CD14-positive monocyte (primary cell): ENCODE results near the gene SPATA25. TPM values are rescaled to one million over a fixed set of nuclear protein-coding genes. Genes with fewer than 3 reads are reported as not detected.

Source experiments
- DNase-seq, 3 donors: peaks; one replicate each; pipeline ENCODE4 v3.0.0-alpha.2; 2011 to 2022
- H2AFZ ChIP-seq: 2 replicates; pipeline ENCODE4 v1.6.0; 2012; ENCODE audit warnings: mild to moderate bottlenecking, low read depth, low read length, inconsistent platforms; ENCODE audit not compliant: insufficient read depth, poor library complexity, severe bottlenecking
- H3K27ac ChIP-seq, 2 donors: 1 replicate in 1 of 2; 2 replicates in 1 of 2; pipeline ENCODE4 v1.5.1; 2012 to 2013; ENCODE audit warnings: low read length in 2 of 2, control low read depth in 1 of 2, inconsistent platforms in 1 of 2, low read depth in 1 of 2, mild to moderate bottlenecking in 1 of 2
- H3K27me3 ChIP-seq, 2 donors: one replicate each; pipeline versions ENCODE4 v1.6.0 to v1.6.1; 2011 to 2013; ENCODE audit warnings: low read length in 2 of 2; ENCODE audit not compliant: control insufficient read depth in 2 of 2, insufficient read depth in 2 of 2
- H3K36me3 ChIP-seq, 2 donors: replicated peaks in 1 of 2; 1 replicate in 1 of 2; 2 replicates in 1 of 2; pipeline versions ENCODE4 v1.5.1 to v1.6.1; 2012 to 2013; ENCODE audit warnings: low read length in 2 of 2, control low read depth in 1 of 2, inconsistent platforms in 1 of 2, mild to moderate bottlenecking in 1 of 2; ENCODE audit not compliant: insufficient read depth in 2 of 2, control insufficient read depth in 1 of 2
- H3K4me1 ChIP-seq, 2 donors: 1 replicate in 1 of 2; 2 replicates in 1 of 2; pipeline versions ENCODE4 v1.5.1 to v1.6.1; 2012 to 2013; ENCODE audit warnings: low read length in 2 of 2, control low read depth in 1 of 2, inconsistent platforms in 1 of 2, mild to moderate bottlenecking in 1 of 2, moderate library complexity in 1 of 2; ENCODE audit not compliant: insufficient read depth in 2 of 2, control insufficient read depth in 1 of 2
- H3K4me2 ChIP-seq: replicated peaks from 2 replicates; pipeline ENCODE3; 2012; ENCODE audit warnings: low read length, moderate library complexity, mild to moderate bottlenecking; ENCODE audit not compliant: poor library complexity, severe bottlenecking; ENCODE audit errors: extremely low read depth
- H3K4me3 ChIP-seq, 3 experiments: fragments of 200-600 bp in 1 of 3; sonication (generic) in 1 of 3; replicated peaks in 1 of 3; 1 replicate in 2 of 3; 2 replicates in 1 of 3; pipeline ENCODE4 v1.5.1; 2011 to 2013; ENCODE audit warnings: low read length in 3 of 3, mild to moderate bottlenecking in 3 of 3, control low read depth in 2 of 3, low read depth in 2 of 3, inconsistent platforms in 1 of 3, moderate library complexity in 1 of 3
- H3K79me2 ChIP-seq: 2 replicates; pipeline ENCODE4 v1.6.0; 2012; ENCODE audit warnings: mild to moderate bottlenecking, control low read depth, inconsistent platforms, low read length, moderate library complexity; ENCODE audit not compliant: insufficient read depth
- H3K9ac ChIP-seq: 2 replicates; pipeline ENCODE4 v1.6.0; 2017; ENCODE audit warnings: low read length, mild to moderate bottlenecking; ENCODE audit not compliant: insufficient read depth, poor library complexity, severe bottlenecking
- H3K9me3 ChIP-seq, 2 donors: replicated peaks in 1 of 2; 1 replicate in 1 of 2; 2 replicates in 1 of 2; pipeline versions ENCODE4 v1.5.1 to v1.6.1; 2012 to 2013; ENCODE audit warnings: low read length in 2 of 2, control low read depth in 1 of 2; ENCODE audit not compliant: control insufficient read depth in 1 of 2, insufficient read depth in 1 of 2
- H4K20me1 ChIP-seq: 2 replicates; pipeline ENCODE4 v1.6.0; 2012; ENCODE audit warnings: mild to moderate bottlenecking, low read length, control low read depth, moderate library complexity; ENCODE audit not compliant: insufficient read depth
- H3K27ac Mint-ChIP-seq, 7 donors: one replicate each; pipeline ENCODE4 v1.8.0; 2020; ENCODE audit warnings: mild to moderate bottlenecking in 7 of 7, mixed read lengths in 7 of 7, moderate library complexity in 6 of 7, inconsistent platforms in 2 of 7
- H3K27me3 Mint-ChIP-seq, 3 donors: one replicate each; pipeline ENCODE4 v1.8.0; 2021 to 2022; ENCODE audit warnings: low read depth in 3 of 3, mild to moderate bottlenecking in 3 of 3, mixed read lengths in 3 of 3, moderate library complexity in 3 of 3, inconsistent platforms in 1 of 3
- H3K36me3 Mint-ChIP-seq, 2 donors: one replicate each; pipeline ENCODE4 v1.8.0; 2020; ENCODE audit warnings: mixed read lengths in 2 of 2, inconsistent platforms in 1 of 2, mild to moderate bottlenecking in 1 of 2
- H3K4me1 Mint-ChIP-seq: one replicate; pipeline ENCODE4 v1.8.0; 2020; ENCODE audit warnings: mild to moderate bottlenecking, mixed read lengths
- H3K4me3 Mint-ChIP-seq, 2 donors: one replicate each; pipeline ENCODE4 v1.8.0; 2020; ENCODE audit warnings: mild to moderate bottlenecking in 2 of 2, mixed read lengths in 2 of 2, moderate library complexity in 1 of 2
- H3K9me3 Mint-ChIP-seq, 7 donors: one replicate each; pipeline ENCODE4 v1.8.0; 2020 to 2022; ENCODE audit warnings: mixed read lengths in 7 of 7, mild to moderate bottlenecking in 6 of 7, moderate library complexity in 6 of 7, inconsistent platforms in 2 of 7
- CTCF ChIP-seq: fragments of 200-600 bp; IDR thresholded peaks from one replicate; pipeline ENCODE4 v1.8.0; 2022; ENCODE audit warnings: antibody characterized with exemption, mild to moderate bottlenecking
- WGBS: methylation state at CpG from one replicate; pipeline ENCODE4 v1.1.5; 2013; ENCODE audit warnings: missing lambda C conversion rate; ENCODE audit not compliant: insufficient coverage; 5-methylcytosine and 5-hydroxymethylcytosine counted together
- intact Hi-C, 2 donors: fragments of 100-400 bp; cut with micrococcal nuclease; formaldehyde crosslinking; loops; one replicate each; pipeline versions ENCODE4 v1.15.0 to v1.15.1; 2023
- polyA plus RNA-seq, 3 donors: library from polyadenylated mRNA; depleted of rRNA in 1 of 3; unstranded in 2 of 3; stranded (reverse) in 1 of 3; fragments of 300-500 nt in 2 of 3; fragments of >200 nt in 1 of 3; fragmentation: Illumina TruSeq in 2 of 3; gene quantifications; 1 replicate in 2 of 3; 2 replicates in 1 of 3; pipeline ENCODE4 v1.2.3, GENCODE V29; 2012 to 2021

The SPATA25 gene
- polyA plus RNA-seq, 3 donors = 0.76 TPM; not detected in 2

GRCh38 chr20:45859916-45860315 is 27.5 kb downstream of the SPATA25 start:
- H4K20me1 ChIP-seq = no peaks in the 10 kb centered on the region
- no peak overlapping the region for H3K9ac ChIP-seq
- peaks cover 19 to 26% of the 10 kb centered on the region in 2 donors for H3K4me1 ChIP-seq
- H3K4me3 Mint-ChIP-seq = no peak overlapping the region
- peaks cover 4 to 12% of the 10 kb centered on the region in 2 donors for H3K36me3 Mint-ChIP-seq
- no peaks in the 10 kb centered on the region for H3K9me3 Mint-ChIP-seq
- no peak overlapping the region for H2AFZ ChIP-seq
- no peaks in the 10 kb centered on the region for H3K27me3 ChIP-seq
- DNase-seq = no peak
- peaks cover 46% of the 10 kb centered on the region for H3K79me2 ChIP-seq
- no peak overlapping the region for H3K27ac ChIP-seq
- H3K27me3 Mint-ChIP-seq = peaks cover 0 to 1% (median 0%) of the 10 kb centered on the region in 3 donors
- H3K36me3 ChIP-seq = peaks cover 2 to 3% of the 10 kb centered on the region in 2 donors
- H3K9me3 ChIP-seq = no peaks in the 10 kb centered on the region
- intact Hi-C loops = loop anchor here in 1 of 2 donors (5.0 kb wide), 1 partner anchor 32 kb away; the partner anchor contains the start of genes CTSA and NEURL2
- no peak for TF ChIP-seq CTCF
- H3K4me2 ChIP-seq = no peak overlapping the region
- 100% methylated on average over 2 of the region's 5 CpGs for WGBS
- H3K4me3 ChIP-seq = no peak overlapping the region
- no peak overlapping the region for H3K27ac Mint-ChIP-seq
- peaks cover 30% of the 10 kb centered on the region for H3K4me1 Mint-ChIP-seq

GRCh38 chr20:45857882-45858216 is 29.6 kb downstream of the SPATA25 start:
- H2AFZ ChIP-seq = peak overlapping the region; percentile 99
- Mint-ChIP-seq H3K4me1 (peaks cover 33% of the 10 kb centered on the region), H3K9me3 (no peaks in the 10 kb centered on the region), H3K27ac (peak overlapping the region; percentile 90 to 97 (median 97)), H3K27me3 (peaks cover 0 to 3% (median 2%) of the 10 kb centered on the region in 3 donors), H3K4me3 (peak overlapping the region; percentile 89 to 95), H3K36me3 (peaks cover 19 to 30% of the 10 kb centered on the region in 2 donors)
- peak overlapping the region; percentile 91 for H3K9ac ChIP-seq
- no peaks in the 10 kb centered on the region for H3K27me3 ChIP-seq
- H3K9me3 ChIP-seq = no peaks in the 10 kb centered on the region
- 45% methylated on average over 2 of the region's 13 CpGs for WGBS
- intact Hi-C loops = loop anchor here in 1 of 2 donors (5.0 kb wide), 1 partner anchor 34 kb away; the partner anchor contains the start of genes CTSA and NEURL2
- H3K4me1 ChIP-seq = peaks cover 19 to 26% of the 10 kb centered on the region in 2 donors
- H3K4me2 ChIP-seq = peak overlapping the region; percentile 99
- H4K20me1 ChIP-seq = no peaks in the 10 kb centered on the region
- H3K4me3 ChIP-seq = peak overlapping the region; percentile 92 to 98 (median 96)
- H3K79me2 ChIP-seq = peaks cover 58% of the 10 kb centered on the region
- peaks cover 16 to 19% of the 10 kb centered on the region in 2 donors for H3K36me3 ChIP-seq
- peak overlapping the region; percentile 70 to 95 for H3K27ac ChIP-seq
- TF ChIP-seq CTCF = no peak
- no peak for DNase-seq
